NOMO-1 treated with dmso at 0.1 percent for 144 hours (cell line): ENCODE results near the gene CCT5.
"Not testable (repeated sequence)": the region's sequence is repeated elsewhere in the genome, so short reads cannot be mapped to it uniquely, and the experiment has no call there.

ENCODE experiments used
- DNase-seq: peaks from one replicate; lab custom pipeline; 2025; ENCODE audit not compliant: unreplicated experiment; lab: John Stamatoyannopoulos, UW

Gene CCT5

DNA sequence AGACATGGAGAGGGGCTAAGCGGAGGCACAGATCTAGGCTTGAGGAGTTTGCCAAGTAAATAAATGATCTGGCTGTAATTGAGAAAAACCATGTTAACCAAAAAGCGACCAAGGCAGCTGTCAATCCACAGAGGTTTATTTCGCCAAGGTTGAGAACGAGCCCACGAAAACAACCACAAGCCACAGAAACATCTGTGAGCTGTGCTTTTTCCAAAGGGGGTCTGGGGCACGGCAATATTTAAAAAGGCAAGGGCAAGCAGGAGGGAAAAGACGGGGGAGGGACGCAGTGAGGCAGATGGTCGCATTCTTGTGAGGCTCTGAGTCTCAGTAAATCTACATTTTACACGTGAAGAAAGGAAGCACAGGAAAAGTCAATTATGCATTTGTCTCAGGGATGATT is 25.4 kb downstream of the CCT5 start:
- DNase-seq: no peak

DNA sequence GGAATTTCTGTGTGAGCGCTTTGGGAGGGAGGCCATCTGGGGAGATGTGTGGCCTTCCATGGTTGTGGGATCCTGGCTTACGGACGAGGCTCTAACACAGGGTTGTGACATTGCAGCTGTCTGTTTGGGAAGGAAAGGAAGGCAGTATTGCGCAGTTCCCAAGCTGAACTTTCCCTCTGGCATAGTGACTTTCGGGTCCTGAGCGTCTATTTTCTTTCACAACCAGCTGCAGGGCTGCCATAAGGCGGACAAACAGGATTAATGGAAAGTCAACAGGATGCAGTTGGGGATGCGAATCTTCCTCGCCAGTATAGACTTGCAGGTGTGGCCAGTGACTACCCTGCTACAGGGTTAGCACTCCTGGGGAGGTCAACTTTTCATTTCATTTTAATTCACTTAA is 25.9 kb downstream of the CCT5 start:
- no peak for DNase-seq

DNA sequence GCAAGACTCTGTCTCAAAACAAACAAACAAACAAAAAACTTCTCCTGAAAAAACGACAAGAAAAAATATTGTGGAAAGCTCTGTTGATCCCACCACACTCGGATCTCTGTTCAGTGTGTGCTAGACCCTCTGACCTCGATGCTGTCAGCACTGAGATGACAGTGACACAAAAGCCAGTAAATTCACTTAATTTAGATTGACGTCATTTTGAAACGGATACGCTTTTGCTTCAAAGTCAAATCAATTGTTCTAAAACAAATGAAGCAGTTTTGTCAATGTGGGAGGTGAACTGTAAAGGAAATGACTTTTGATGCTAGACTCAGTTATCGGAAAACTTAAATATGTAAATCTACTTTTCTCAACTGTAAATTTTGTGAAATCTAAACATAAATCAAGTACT is 26.6 kb downstream of the CCT5 start:
- DNase-seq: no peak

DNA sequence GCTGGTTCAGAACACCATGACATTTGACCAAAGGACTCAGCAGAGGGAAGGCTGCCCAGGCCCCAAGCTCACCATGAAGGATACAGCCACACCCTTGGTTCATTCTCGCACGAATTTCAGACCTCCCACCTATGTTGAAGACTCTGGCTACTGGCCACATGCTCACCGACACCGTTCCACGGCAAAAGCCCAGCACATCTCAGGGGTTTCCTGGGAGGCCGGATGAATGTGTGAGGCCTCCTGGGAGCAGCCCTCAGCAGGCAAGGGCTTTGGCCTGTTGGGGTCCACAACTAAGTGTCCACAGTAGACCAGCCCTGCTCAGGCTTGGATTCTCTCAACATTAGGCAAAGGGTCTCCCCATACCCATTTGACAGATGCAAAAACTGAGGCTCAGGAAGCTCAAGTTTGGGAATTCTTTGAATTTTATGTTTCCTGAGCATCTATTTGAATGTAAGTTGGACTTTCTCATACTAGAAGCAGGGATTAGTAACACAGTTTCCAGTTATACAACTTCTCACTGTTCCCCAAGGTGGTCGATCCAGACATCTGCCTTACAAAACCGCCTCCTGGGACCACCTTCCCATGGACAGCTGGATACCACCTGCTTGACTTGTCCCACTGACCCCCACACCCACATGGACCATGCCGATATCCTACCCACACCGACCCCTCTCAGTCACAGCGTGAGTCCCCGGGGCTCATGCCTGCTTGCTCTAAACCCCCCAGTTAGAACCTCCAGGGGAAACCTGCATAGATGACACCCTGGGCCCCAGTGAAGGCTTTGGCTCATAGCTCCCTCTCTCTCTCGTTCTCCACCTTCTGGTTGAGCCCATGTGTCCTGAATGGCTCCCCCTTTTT is 27.9 kb downstream of the CCT5 start:
- DNase-seq: no peak

DNA sequence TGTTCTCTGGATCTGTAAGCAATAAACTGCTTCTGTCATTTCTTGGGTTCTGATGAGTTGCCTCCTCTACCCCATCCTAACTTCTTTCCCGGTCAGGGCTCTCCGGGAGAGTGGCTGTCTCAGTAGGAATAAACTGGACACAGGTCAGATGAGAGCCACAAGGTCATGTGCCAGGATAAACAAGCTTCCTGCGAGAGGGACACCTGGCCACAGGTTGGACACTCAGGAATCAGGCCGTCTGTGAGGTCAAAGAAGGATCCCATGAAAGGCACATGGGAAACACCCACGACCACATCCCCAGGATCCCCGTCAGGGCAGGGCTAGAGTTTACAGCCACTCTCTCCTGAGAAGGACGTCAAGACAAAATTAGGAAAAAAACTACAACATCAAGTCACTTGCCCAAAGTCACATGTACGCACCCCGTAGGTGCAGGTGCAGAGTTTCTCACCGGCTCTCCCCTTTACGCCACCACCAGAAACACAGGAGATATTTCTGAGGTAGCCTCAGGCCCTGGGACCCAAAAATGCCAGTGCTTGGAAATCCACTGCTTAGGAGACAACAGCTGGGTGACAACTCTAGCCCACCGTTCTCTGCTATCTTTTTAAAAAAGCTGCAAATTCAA is 28.7 kb downstream of the CCT5 start:
- no peak for DNase-seq

- no peak for DNase-seq
These were observed 29.2 kb downstream of the CCT5 start for GRCh38 chr5:10279328-10279727.

DNA sequence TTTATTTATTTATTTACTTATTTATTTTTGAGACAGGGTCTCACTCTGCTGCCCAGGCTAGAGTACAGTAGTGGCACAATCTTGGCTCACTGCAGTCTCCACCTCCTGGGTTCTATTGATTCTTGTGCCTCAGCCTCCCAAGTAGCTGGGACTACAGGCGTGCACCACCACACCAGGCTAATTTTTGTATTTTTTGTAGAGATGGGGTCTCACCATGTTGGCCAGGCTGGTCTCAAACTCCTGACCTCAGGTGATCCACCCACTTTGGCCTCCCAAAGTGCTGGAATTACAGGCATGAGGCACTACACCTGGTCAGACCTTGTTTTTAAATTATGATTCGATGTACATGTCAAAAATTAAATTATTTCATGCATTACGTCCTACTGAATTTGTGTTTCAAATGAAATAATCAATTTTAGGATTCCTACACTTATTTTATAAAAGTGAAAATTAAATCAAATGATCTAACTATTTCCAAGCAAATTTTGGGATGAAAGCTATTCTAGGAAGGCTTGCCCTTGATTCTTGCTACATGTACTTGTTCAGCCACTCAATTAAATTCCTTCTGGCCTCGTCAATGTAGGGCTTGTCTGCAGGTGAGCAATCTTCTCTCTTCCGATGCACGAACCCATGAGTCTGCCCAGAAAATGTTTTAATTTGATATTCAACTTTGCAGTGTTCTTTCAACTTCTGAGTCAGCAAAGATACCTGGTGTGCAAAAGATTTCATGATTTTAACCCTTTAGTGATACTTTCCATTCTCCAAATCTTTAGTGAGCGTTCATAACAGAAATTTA is 30.0 kb downstream of the CCT5 start:
- no peak for DNase-seq

- DNase-seq: peak; percentile 82
These were observed 34.0 kb downstream of the CCT5 start for GRCh38 chr5:10283927-10284635.

DNA sequence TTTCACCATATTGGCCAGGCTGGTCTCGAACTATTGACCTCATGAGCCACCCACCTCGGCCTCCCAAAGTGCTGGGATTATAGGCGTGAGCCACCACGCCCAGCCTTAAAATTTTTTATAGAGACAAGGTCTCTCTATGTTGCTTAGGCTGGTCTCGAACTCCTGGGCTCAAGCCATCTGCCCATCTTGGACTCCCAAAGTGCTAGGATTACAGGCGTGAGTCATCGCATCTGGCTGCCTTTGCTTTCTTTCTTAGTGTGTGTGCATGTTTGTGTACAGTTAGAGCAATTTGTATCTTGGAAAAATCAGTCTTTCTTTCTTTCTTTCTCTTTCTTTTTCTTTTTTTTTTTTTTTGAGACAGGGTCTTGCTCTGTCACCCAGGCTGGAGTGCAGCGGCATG is 35.3 kb downstream of the CCT5 start:
- DNase-seq: not testable (repeated sequence)

DNA sequence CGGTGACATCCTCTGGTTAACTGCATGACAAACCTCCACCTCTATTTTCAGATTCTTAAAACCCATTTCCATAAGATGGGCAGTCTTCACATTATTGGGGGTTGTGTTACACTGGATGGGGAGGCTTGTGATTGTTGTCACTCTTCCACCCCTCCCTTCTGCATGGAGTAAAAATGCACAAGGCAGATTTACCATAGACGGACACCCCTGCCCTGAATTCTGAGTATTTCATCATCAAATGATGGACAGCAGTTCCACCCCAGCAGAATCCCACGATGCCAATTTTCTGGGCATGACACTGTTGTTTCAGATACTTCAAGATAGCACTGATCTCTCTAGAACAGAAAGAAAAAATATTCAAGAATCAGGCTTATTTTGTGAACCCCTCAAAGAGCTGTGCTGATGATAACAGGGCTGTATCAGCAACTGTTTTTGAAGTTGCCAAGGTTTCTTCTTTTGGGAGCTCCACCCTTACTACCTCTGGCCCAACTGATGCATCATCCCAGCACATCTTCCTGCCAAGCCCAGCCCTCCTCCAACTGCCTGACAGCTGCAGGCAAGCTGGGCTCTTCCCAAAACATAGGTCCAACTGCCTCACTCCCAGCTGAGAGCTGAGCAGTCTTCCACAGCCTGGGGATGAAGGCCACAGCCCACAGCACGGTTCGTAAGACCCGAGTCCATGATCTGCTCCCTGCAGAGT is 36.2 kb downstream of the CCT5 start:
- DNase-seq: no peak

- no peak for DNase-seq
These were observed 36.8 kb downstream of the CCT5 start for GRCh38 chr5:10286862-10287227.

GRCh38 chr5:10288592-10289219 is 38.6 kb downstream of the CCT5 start:
- DNase-seq: no peak

- DNase-seq: no peak
These were observed 39.3 kb downstream of the CCT5 start for GRCh38 chr5:10289353-10289752.

DNA sequence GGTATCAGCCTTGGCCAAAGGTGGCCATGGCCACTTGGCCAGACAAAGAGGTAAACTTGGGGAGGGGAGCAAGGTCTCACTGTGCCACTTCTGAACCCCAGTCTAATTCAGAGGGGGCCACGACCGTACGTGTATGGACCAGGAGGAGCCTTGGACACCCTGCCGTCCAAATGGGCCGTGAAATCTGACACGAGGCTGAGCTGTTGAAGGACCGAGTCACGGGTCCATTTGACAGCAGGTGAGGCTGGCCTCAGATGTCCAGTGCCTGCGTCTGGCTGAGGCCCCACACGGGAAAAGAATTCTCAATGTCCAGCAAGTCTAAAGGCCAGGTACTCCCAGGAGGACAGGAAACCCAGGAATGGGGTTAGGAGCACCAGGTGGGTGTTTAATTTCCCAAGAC is 39.9 kb downstream of the CCT5 start:
- DNase-seq: no peak

DNA sequence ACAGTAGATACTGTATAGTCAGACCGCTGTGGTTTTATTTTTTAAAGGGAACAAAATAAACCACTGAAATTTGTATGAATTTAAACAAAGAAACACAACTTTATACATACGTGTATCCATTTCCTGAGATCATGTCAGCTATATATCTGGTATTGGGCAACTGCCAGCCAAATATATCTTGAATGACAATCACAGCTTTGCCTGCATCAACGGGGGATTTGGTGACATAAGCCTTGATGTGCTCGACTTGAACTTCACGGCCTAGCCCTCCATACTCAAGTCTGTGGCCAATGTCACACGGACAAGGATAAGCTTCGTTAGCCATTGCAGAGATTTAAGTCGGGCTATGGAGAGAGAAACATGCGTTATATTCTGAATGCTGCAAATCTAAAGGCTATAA is 40.4 kb downstream of the CCT5 start:
- DNase-seq: no peak

GRCh38 chr5:10291692-10292339 is 41.7 kb downstream of the CCT5 start:
- DNase-seq: no peak

- DNase-seq: no peak
These were observed 44.0 kb downstream of the CCT5 start for GRCh38 chr5:10293907-10294662.

GRCh38 chr5:10295619-10296326 is 45.7 kb downstream of the CCT5 start:
- DNase-seq: no peak
